HEK293T (cell line): ENCODE data around the gene FBXO21.

ENCODE experiments used
- BHLHE40 ChIP-seq: fragments of 450-650 bp; IDR thresholded peaks from 2 replicates; pipeline ENCODE4 v1.6.1; 2016; ENCODE audit warnings: mild to moderate bottlenecking, moderate library complexity, borderline replicate concordance
- FOXA1 ChIP-seq: fragments of 450-650 bp; IDR thresholded peaks from 2 replicates; pipeline ENCODE4 v1.6.1; 2016; ENCODE audit warnings: mild to moderate bottlenecking
- FOXM1 ChIP-seq: fragments of 450-650 bp; IDR thresholded peaks from 2 replicates; pipeline ENCODE4 v1.6.1; 2017; ENCODE audit warnings: mild to moderate bottlenecking, borderline replicate concordance
- SP1 ChIP-seq: fragments of 450-650 bp; IDR thresholded peaks from 2 replicates; pipeline ENCODE4 v1.6.1; 2017

- TF ChIP-seq FOXM1, result no peak
- no peak for TF ChIP-seq BHLHE40
- TF ChIP-seq SP1, result no peak
- no peak for TF ChIP-seq FOXA1
These were observed 51.1 kb downstream of the FBXO21 start for GRCh38 chr12:117139025-117139717.
